Measurements from ENCODE around the gene ABCC8.

ABCC8 gene

GRCh38 chr11:17472467-17472866, 4.2 kb downstream of the ABCC8 start:
- H3K9me3 ChIP-seq (ENCODE audit: control insufficient read depth in 2 of 2, low read length in 2 of 2): no peaks in the 10 kb centered on the region
- H3K27me3 ChIP-seq (ENCODE audit: control insufficient read depth in 1 of 2, insufficient read depth in 2 of 2, low read length in 2 of 2): peaks cover 26 to 28% of the 10 kb centered on the region in 2 donors
- H3K27ac ChIP-seq (ENCODE audit: low read length): no peak overlapping the region
- no peak overlapping the region for H3K9ac ChIP-seq (ENCODE audit: low read length in 2 of 2)
- no peaks in the 10 kb centered on the region for H3K36me3 ChIP-seq (ENCODE audit: control insufficient read depth in 2 of 2, insufficient read depth in 2 of 2, low read length in 2 of 2)
- no peak overlapping the region for H3K4me3 ChIP-seq (ENCODE audit: low read length in 2 of 2)
- peaks cover 4% of the 10 kb centered on the region for H3K4me1 ChIP-seq (ENCODE audit: control insufficient read depth, insufficient read depth, low read length)

GRCh38 chr11:17471501-17471900, 5.1 kb downstream of the ABCC8 start:
- H3K9ac ChIP-seq (ENCODE audit: low read length in 2 of 2): no peak overlapping the region
- no peak overlapping the region for H3K4me3 ChIP-seq (ENCODE audit: low read length in 2 of 2)
- peaks cover 22% of the 10 kb centered on the region in 2 donors for H3K27me3 ChIP-seq (ENCODE audit: control insufficient read depth in 1 of 2, insufficient read depth in 2 of 2, low read length in 2 of 2)
- H3K9me3 ChIP-seq (ENCODE audit: control insufficient read depth in 2 of 2, low read length in 2 of 2): no peaks in the 10 kb centered on the region
- no peak overlapping the region for H3K27ac ChIP-seq (ENCODE audit: low read length)
- H3K4me1 ChIP-seq (ENCODE audit: control insufficient read depth, insufficient read depth, low read length): peaks cover 3% of the 10 kb centered on the region
- no peaks in the 10 kb centered on the region for H3K36me3 ChIP-seq (ENCODE audit: control insufficient read depth in 2 of 2, insufficient read depth in 2 of 2, low read length in 2 of 2)

- Histone ChIP-seq H3K9ac (ENCODE audit: low read length in 2 of 2) (no peak overlapping the region), H3K4me1 (ENCODE audit: control insufficient read depth, insufficient read depth, low read length) (no peaks in the 10 kb centered on the region), H3K9me3 (ENCODE audit: control insufficient read depth in 2 of 2, low read length in 2 of 2) (no peaks in the 10 kb centered on the region)
Observed at GRCh38 chr11:17469998-17470397, 6.6 kb downstream of the ABCC8 start.

GRCh38 chr11:17468122-17468521, 8.5 kb downstream of the ABCC8 start:
- no peak overlapping the region for H3K9ac ChIP-seq (ENCODE audit: low read length in 2 of 2)

More at GRCh38 chr11:17469998-17470397, 6.6 kb downstream of the ABCC8 start:
- Histone ChIP-seq H3K27me3 (ENCODE audit: control insufficient read depth in 1 of 2, insufficient read depth in 2 of 2, low read length in 2 of 2) (peaks cover 10 to 18% of the 10 kb centered on the region in 2 donors), H3K27ac (ENCODE audit: low read length) (no peak overlapping the region), H3K36me3 (ENCODE audit: control insufficient read depth in 2 of 2, insufficient read depth in 2 of 2, low read length in 2 of 2) (no peaks in the 10 kb centered on the region), H3K4me3 (ENCODE audit: low read length in 2 of 2) (no peak overlapping the region)

GRCh38 chr11:17463546-17464174, 13.0 kb downstream of the ABCC8 start:
- Histone ChIP-seq H3K9ac (ENCODE audit: low read length in 2 of 2) (no peak overlapping the region), H3K27me3 (ENCODE audit: control insufficient read depth in 1 of 2, insufficient read depth in 2 of 2, low read length in 2 of 2) (peaks cover 0 to 7% of the 10 kb centered on the region in 2 donors), H3K9me3 (ENCODE audit: control insufficient read depth in 2 of 2, low read length in 2 of 2) (no peaks in the 10 kb centered on the region), H3K4me1 (ENCODE audit: control insufficient read depth, insufficient read depth, low read length) (no peaks in the 10 kb centered on the region), H3K27ac (ENCODE audit: low read length) (no peak overlapping the region), H3K36me3 (ENCODE audit: control insufficient read depth in 2 of 2, insufficient read depth in 2 of 2, low read length in 2 of 2) (no peaks in the 10 kb centered on the region), H3K4me3 (ENCODE audit: low read length in 2 of 2) (no peak overlapping the region)

More at GRCh38 chr11:17468122-17468521, 8.5 kb downstream of the ABCC8 start:
- H3K9me3 ChIP-seq (ENCODE audit: control insufficient read depth in 2 of 2, low read length in 2 of 2): no peaks in the 10 kb centered on the region
- H3K4me3 ChIP-seq (ENCODE audit: low read length in 2 of 2): no peak overlapping the region
- H3K27ac ChIP-seq (ENCODE audit: low read length): no peak overlapping the region
- H3K36me3 ChIP-seq (ENCODE audit: control insufficient read depth in 2 of 2, insufficient read depth in 2 of 2, low read length in 2 of 2): no peaks in the 10 kb centered on the region
- peaks cover 0 to 8% of the 10 kb centered on the region in 2 donors for H3K27me3 ChIP-seq (ENCODE audit: control insufficient read depth in 1 of 2, insufficient read depth in 2 of 2, low read length in 2 of 2)
- no peaks in the 10 kb centered on the region for H3K4me1 ChIP-seq (ENCODE audit: control insufficient read depth, insufficient read depth, low read length)

GRCh38 chr11:17462940-17463339, 13.7 kb downstream of the ABCC8 start:
- Histone ChIP-seq H3K9me3 (ENCODE audit: control insufficient read depth in 2 of 2, low read length in 2 of 2) (no peaks in the 10 kb centered on the region), H3K9ac (ENCODE audit: low read length in 2 of 2) (no peak overlapping the region), H3K4me3 (ENCODE audit: low read length in 2 of 2) (no peak overlapping the region), H3K27ac (ENCODE audit: low read length) (no peak overlapping the region), H3K4me1 (ENCODE audit: control insufficient read depth, insufficient read depth, low read length) (no peaks in the 10 kb centered on the region), H3K36me3 (ENCODE audit: control insufficient read depth in 2 of 2, insufficient read depth in 2 of 2, low read length in 2 of 2) (no peaks in the 10 kb centered on the region), H3K27me3 (ENCODE audit: control insufficient read depth in 1 of 2, insufficient read depth in 2 of 2, low read length in 2 of 2) (peaks cover 0 to 7% of the 10 kb centered on the region in 2 donors)

GRCh38 chr11:17460406-17460805, 16.2 kb downstream of the ABCC8 start:
- no peaks in the 10 kb centered on the region for H3K9me3 ChIP-seq (ENCODE audit: control insufficient read depth in 2 of 2, low read length in 2 of 2)
- no peak overlapping the region for H3K9ac ChIP-seq (ENCODE audit: low read length in 2 of 2)
- no peaks in the 10 kb centered on the region for H3K36me3 ChIP-seq (ENCODE audit: control insufficient read depth in 2 of 2, insufficient read depth in 2 of 2, low read length in 2 of 2)
- no peaks in the 10 kb centered on the region for H3K4me1 ChIP-seq (ENCODE audit: control insufficient read depth, insufficient read depth, low read length)
- H3K27ac ChIP-seq (ENCODE audit: low read length): no peak overlapping the region
- peaks cover 5 to 6% of the 10 kb centered on the region in 2 donors for H3K27me3 ChIP-seq (ENCODE audit: control insufficient read depth in 1 of 2, insufficient read depth in 2 of 2, low read length in 2 of 2)
- H3K4me3 ChIP-seq (ENCODE audit: low read length in 2 of 2): no peak overlapping the region

- Histone ChIP-seq H3K27ac (ENCODE audit: low read length) (no peak overlapping the region), H3K9me3 (ENCODE audit: control insufficient read depth in 2 of 2, low read length in 2 of 2) (no peaks in the 10 kb centered on the region), H3K9ac (ENCODE audit: low read length in 2 of 2) (no peak overlapping the region), H3K27me3 (ENCODE audit: control insufficient read depth in 1 of 2, insufficient read depth in 2 of 2, low read length in 2 of 2) (peaks cover 5 to 6% of the 10 kb centered on the region in 2 donors), H3K4me1 (ENCODE audit: control insufficient read depth, insufficient read depth, low read length) (no peaks in the 10 kb centered on the region), H3K4me3 (ENCODE audit: low read length in 2 of 2) (no peak overlapping the region), H3K36me3 (ENCODE audit: control insufficient read depth in 2 of 2, insufficient read depth in 2 of 2, low read length in 2 of 2) (no peaks in the 10 kb centered on the region)
Observed at GRCh38 chr11:17459236-17459896, 17.3 kb downstream of the ABCC8 start.

GRCh38 chr11:17458268-17458667, 18.4 kb downstream of the ABCC8 start:
- H3K4me1 ChIP-seq (ENCODE audit: control insufficient read depth, insufficient read depth, low read length): no peaks in the 10 kb centered on the region
- no peak overlapping the region for H3K27ac ChIP-seq (ENCODE audit: low read length)
- H3K36me3 ChIP-seq (ENCODE audit: control insufficient read depth in 2 of 2, insufficient read depth in 2 of 2, low read length in 2 of 2): no peaks in the 10 kb centered on the region
- H3K9me3 ChIP-seq (ENCODE audit: control insufficient read depth in 2 of 2, low read length in 2 of 2): no peaks in the 10 kb centered on the region
- peaks cover 5 to 7% of the 10 kb centered on the region in 2 donors for H3K27me3 ChIP-seq (ENCODE audit: control insufficient read depth in 1 of 2, insufficient read depth in 2 of 2, low read length in 2 of 2)
- no peak overlapping the region for H3K4me3 ChIP-seq (ENCODE audit: low read length in 2 of 2)
- no peak overlapping the region for H3K9ac ChIP-seq (ENCODE audit: low read length in 2 of 2)

- peaks cover 5 to 9% of the 10 kb centered on the region in 2 donors for H3K27me3 ChIP-seq (ENCODE audit: control insufficient read depth in 1 of 2, insufficient read depth in 2 of 2, low read length in 2 of 2)
- H3K27ac ChIP-seq (ENCODE audit: low read length): no peak overlapping the region
Observed at GRCh38 chr11:17457396-17458173, 19.1 kb downstream of the ABCC8 start.

More at GRCh38 chr11:17457396-17458173, 19.1 kb downstream of the ABCC8 start:
- Histone ChIP-seq H3K9ac (ENCODE audit: low read length in 2 of 2) (no peak overlapping the region), H3K36me3 (ENCODE audit: control insufficient read depth in 2 of 2, insufficient read depth in 2 of 2, low read length in 2 of 2) (no peaks in the 10 kb centered on the region), H3K4me3 (ENCODE audit: low read length in 2 of 2) (no peak overlapping the region), H3K4me1 (ENCODE audit: control insufficient read depth, insufficient read depth, low read length) (no peaks in the 10 kb centered on the region), H3K9me3 (ENCODE audit: control insufficient read depth in 2 of 2, low read length in 2 of 2) (no peaks in the 10 kb centered on the region)
